HG03460 (cell line): Measurements from ENCODE around the gene EXOSC2.

Experiments
- ATAC-seq: cut with Tn5 transposase; IDR thresholded peaks from one replicate; pipeline ENCODE4 v1.9.1; 2021; ENCODE audit not compliant: unreplicated experiment

Gene EXOSC2

GRCh38 chr9:130696139-130696650 is 2.6 kb downstream of the EXOSC2 start:
- ATAC-seq, result no peak

- ATAC-seq, result no peak
Observed at GRCh38 chr9:130696996-130697395, 3.4 kb downstream of the EXOSC2 start.

- no peak for ATAC-seq
Observed at GRCh38 chr9:130698514-130698913, 4.9 kb downstream of the EXOSC2 start.

- ATAC-seq, result no peak
Observed at GRCh38 chr9:130699047-130699446, 5.5 kb downstream of the EXOSC2 start.

- ATAC-seq, result no peak
Observed at GRCh38 chr9:130701059-130702022, 7.8 kb downstream of the EXOSC2 start.

- no peak for ATAC-seq
Observed at GRCh38 chr9:130703501-130703900, 9.9 kb downstream of the EXOSC2 start.

GRCh38 chr9:130707225-130707976 is 13.8 kb downstream of the EXOSC2 start:
- ATAC-seq, result no peak

GRCh38 chr9:130710822-130711352 is 17.3 kb downstream of the EXOSC2 start:
- no peak for ATAC-seq

GRCh38 chr9:130711469-130711868 is 17.9 kb downstream of the EXOSC2 start:
- ATAC-seq, result no peak

GRCh38 chr9:130712564-130713285 is 19.1 kb downstream of the EXOSC2 start:
- ATAC-seq, result peak; percentile 96

GRCh38 chr9:130713286-130713960 is 19.8 kb downstream of the EXOSC2 start:
- no peak for ATAC-seq

- ATAC-seq, result no peak
Observed at GRCh38 chr9:130714586-130715110, 21.1 kb downstream of the EXOSC2 start.

- no peak for ATAC-seq
Observed at GRCh38 chr9:130715270-130715669, 21.7 kb downstream of the EXOSC2 start.

- no peak for ATAC-seq
Observed at GRCh38 chr9:130718562-130718961, 25.0 kb downstream of the EXOSC2 start.

- no peak for ATAC-seq
Observed at GRCh38 chr9:130720762-130721161, 27.2 kb downstream of the EXOSC2 start.

GRCh38 chr9:130728721-130729120 is 35.1 kb downstream of the EXOSC2 start:
- no peak for ATAC-seq

GRCh38 chr9:130729145-130729544 is 35.6 kb downstream of the EXOSC2 start:
- no peak for ATAC-seq

- no peak for ATAC-seq
Observed at GRCh38 chr9:130731355-130731754, 37.8 kb downstream of the EXOSC2 start.

GRCh38 chr9:130732136-130732535 is 38.6 kb downstream of the EXOSC2 start:
- ATAC-seq, result no peak

GRCh38 chr9:130732793-130733221 is 39.2 kb downstream of the EXOSC2 start:
- ATAC-seq, result no peak
